GM18517 (cell line): ENCODE measurements around the gene TAMALIN.

ENCODE experiments used
- ATAC-seq: cut with Tn5 transposase; IDR thresholded peaks from one replicate; pipeline ENCODE4 v1.9.1; 2021; ENCODE audit warnings: mild to moderate bottlenecking, moderate library complexity; ENCODE audit not compliant: unreplicated experiment

The TAMALIN gene

GRCh38 chr12:51980809-51981127, 26.0 kb upstream of the TAMALIN start:
- ATAC-seq, result no peak

DNA sequence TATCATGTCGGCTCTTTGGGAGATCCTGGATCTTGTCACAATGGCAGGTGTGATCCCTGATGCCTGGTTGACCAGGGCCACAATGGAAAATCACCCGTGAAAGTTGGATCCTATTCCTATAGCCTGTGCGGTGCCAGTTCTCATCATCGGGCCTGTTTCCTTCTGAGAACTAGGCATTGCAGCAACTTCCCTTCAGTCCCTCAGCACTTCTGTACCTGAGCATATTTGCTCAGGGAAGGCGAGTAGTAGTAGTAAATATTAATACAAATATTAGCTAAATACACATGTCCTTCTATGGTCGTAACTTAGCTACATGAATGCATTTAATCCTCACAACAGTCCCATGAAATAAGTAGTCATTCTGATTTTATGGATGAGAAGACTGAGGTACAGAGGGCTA, 22.1 kb upstream of the TAMALIN start:
- no peak for ATAC-seq

DNA sequence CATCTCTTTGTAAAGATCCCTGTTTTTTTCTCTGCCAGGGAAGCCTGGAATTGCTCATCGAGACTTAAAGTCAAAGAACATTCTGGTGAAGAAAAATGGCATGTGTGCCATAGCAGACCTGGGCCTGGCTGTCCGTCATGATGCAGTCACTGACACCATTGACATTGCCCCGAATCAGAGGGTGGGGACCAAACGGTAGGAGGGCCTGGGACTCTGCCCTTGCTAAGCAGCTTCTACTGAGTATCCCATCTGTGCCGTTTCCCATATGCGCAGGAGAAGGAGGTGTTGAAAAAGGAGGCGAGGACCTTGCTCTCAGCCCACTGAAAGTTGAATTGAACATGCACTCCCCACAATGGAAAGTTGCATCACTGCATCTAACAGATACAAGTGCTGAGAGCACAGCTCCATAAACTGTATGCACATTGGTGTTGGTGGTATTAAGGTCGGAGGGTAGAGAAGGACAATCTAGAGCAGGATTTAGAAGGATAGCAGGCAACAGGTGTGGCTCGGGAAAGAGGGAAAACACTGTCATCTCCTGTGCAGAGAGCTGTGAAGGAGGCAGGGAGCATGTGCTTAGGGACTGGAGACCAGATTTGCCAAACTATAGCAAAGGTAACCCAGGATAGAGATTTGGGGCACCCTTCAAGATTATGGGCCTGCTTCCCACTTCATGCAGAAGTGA, 21.5 kb upstream of the TAMALIN start:
- no peak for ATAC-seq

DNA sequence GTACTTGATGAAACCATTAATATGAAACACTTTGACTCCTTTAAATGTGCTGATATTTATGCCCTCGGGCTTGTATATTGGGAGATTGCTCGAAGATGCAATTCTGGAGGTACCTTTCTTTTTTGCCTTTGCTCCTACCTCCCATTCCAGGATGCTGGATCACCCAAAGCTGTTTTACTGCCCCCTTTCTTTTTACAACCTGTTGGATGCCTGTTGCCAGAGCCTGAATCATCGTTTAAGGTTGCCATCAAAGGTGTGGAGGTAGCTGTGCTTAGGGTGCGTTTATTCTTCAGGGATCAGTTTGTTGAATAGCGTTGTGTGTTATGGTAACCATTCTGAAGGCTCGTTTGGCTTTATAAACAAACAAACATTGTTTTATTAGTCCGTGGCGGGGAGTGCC, 19.9 kb upstream of the TAMALIN start:
- ATAC-seq, result no peak

DNA sequence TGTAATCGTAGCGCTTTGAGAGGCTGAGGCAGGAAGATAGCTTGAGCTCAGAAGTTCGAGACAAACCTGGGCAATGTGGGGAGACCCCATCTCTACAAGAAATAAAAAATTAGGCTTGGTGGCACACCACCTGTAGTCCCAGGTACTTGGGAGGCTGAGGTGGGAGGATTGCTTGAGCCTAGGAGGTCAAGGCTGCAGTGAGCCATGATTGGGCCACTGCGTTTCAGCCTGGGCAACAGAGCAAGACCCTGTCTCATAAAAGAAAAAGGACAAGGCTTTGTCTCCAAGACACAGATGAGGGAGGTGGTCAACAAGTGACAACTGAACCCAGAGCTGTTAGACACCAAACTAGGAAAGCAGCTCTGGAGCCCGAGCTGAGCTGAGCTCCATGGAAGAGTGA, 14.5 kb upstream of the TAMALIN start:
- no peak for ATAC-seq

- no peak for ATAC-seq
Measured at GRCh38 chr12:51994539-51994820, 12.3 kb upstream of the TAMALIN start.

GRCh38 chr12:51994959-51995358, 11.8 kb upstream of the TAMALIN start:
- ATAC-seq, result no peak

GRCh38 chr12:51997136-51997535, 9.6 kb upstream of the TAMALIN start:
- ATAC-seq, result no peak

GRCh38 chr12:52003016-52003550, 3.7 kb upstream of the TAMALIN start:
- ATAC-seq, result no peak

DNA sequence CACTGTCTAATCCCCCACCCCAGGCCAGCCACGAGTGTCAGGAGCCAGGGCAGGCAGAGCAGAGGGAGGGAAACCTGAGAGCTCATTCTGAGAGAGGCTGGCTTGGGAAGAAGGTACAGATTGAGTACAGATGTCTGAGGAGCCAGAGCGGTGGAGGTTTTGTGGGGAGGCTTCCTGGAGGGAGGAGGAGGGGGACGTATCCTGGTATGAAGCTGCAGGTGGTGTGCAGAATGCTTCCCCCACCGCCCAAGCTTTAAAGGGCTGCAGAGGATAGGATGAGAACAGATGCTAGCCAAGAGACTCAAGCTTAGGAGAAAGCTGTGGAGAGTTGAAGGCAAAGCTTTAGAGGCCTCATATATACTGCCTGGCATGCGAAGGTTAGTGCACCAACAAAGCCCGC, 3.2 kb upstream of the TAMALIN start:
- ATAC-seq, result no peak

- no peak for ATAC-seq
Measured at GRCh38 chr12:52004042-52004648, 2.6 kb upstream of the TAMALIN start.

- ATAC-seq, result no peak
Measured at GRCh38 chr12:52005218-52005902, 1.4 kb upstream of the TAMALIN start.

DNA sequence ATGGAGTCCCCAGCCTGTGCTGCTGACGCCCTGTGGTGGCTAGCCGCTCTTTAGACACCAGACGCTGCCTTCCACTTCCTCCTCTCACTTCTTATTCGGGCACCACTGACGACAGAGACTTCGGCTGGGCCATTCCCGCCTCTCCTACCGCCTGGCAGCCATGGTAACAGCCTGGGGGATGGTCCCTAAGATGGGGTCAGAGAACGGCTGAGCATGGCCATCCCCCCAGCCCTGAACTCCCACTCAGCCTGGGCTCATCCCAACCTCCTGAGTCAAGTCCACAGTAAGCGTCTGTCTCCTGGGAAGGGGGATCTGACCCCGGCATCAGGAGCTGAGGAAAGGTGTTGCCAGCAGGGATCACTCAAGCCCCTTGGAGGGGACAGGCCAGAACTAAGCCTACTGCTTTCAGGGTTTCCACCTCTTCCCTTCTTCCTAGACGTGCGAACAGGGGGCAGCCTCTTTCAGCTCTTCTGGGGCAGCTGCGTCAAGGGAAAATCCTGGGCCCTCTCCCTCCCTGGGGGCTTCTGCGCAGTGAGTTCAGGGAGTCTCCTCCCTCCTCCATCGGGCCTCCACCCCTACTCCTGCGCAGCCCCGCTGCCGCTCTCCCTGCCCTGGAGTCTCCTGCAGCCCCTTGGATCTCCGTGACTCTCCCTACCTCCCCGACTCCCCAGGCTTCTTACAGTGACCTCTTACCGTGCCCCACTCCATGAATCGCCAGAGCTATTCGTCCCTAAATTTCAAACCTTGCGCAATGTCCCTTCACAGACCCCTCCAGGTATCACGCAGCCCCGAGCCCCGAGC, 643 bp upstream of the TAMALIN start:
- peak; percentile 70 for ATAC-seq

GRCh38 chr12:52007158-52007921, 594 bp downstream of the TAMALIN start:
- no peak for ATAC-seq

- ATAC-seq, result no peak
Measured at GRCh38 chr12:52007982-52008510, 1.3 kb downstream of the TAMALIN start.

GRCh38 chr12:52009081-52009751, 2.5 kb downstream of the TAMALIN start:
- ATAC-seq, result no peak

DNA sequence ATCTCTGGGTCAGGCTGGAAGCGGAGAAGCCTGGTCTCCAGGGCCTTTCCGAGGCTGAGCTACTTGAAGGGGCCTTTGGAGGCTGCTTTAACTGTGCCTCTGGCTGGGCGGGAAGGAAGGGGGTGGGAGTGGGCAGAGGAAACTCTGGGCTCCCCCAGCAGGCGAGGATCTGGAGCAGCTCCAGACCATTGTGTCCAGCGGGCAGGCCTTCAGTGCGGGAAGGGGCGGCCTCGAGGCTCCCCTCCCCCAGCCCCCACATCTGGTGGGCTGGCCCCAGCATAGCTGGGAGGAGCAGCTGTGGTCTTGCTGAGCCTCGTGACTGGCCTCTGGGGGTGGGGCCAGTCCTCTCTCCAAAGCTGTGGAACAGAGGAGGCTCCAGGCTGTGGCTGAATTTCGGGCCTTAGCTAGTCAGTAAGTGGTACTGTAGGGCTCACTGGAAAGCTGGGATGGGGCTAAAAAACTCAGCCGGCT, 3.4 kb downstream of the TAMALIN start:
- ATAC-seq, result no peak

- no peak for ATAC-seq
Measured at GRCh38 chr12:52010692-52011601, 4.2 kb downstream of the TAMALIN start.
